Ovary (tissue), 9 donors: ENCODE data around the gene OR52J3. TPM values are rescaled to one million over a fixed set of nuclear protein-coding genes. Genes with fewer than 3 reads are reported as not detected.

Source experiments
- DNase-seq, 5 donors: peaks; one replicate each; pipeline ENCODE4 v3.0.0-alpha.2; 2019 to 2020
- H3K27ac ChIP-seq, 2 donors: fragments of 200-600 bp; one replicate each; pipeline versions ENCODE4 v1.5.1 to v1.8.0; 2019 to 2022
- H3K27me3 ChIP-seq: fragments of 200-600 bp; one replicate; pipeline ENCODE4 v1.8.0; 2022
- H3K36me3 ChIP-seq: fragments of 200-600 bp; sonication (generic); one replicate; pipeline ENCODE4 v1.5.1; 2019
- H3K4me1 ChIP-seq: one replicate; pipeline ENCODE4 v1.8.1; 2013; ENCODE audit warnings: mild to moderate bottlenecking, moderate library complexity; ENCODE audit not compliant: insufficient read depth
- H3K4me3 ChIP-seq: fragments of 200-600 bp; sonication (generic); one replicate; pipeline ENCODE4 v1.5.1; 2017
- H3K9me3 ChIP-seq, 2 donors: fragments of 200-600 bp in 1 of 2; sonication (generic) in 1 of 2; one replicate each; pipeline versions ENCODE4 v1.5.1 to v1.8.1; 2013 to 2019; ENCODE audit warnings: mild to moderate bottlenecking in 1 of 2, moderate library complexity in 1 of 2
- EP300 ChIP-seq: sonication (generic); formaldehyde crosslinking; IDR thresholded peaks from one replicate; pipeline ENCODE4 v1.6.1; 2017; ENCODE audit warnings: antibody characterized with exemption
- POLR2A ChIP-seq: fragments of 450-650 bp; IDR thresholded peaks from one replicate; pipeline ENCODE4 v1.6.1; 2017; ENCODE audit warnings: antibody characterized with exemption, mild to moderate bottlenecking, moderate library complexity
- WGBS, 3 donors: extraction: QIAGEN DNeasy Blood & Tissue Kit in 1 of 3; methylation state at CpG; one replicate each; pipeline versions ENCODE4 v1.1.5 to v1.1.7; 2013 to 2017; 5-methylcytosine and 5-hydroxymethylcytosine counted together
- intact Hi-C, 4 donors: fragments of 100-400 bp; cut with DNase I; formaldehyde crosslinking; loops; one replicate each; pipeline versions ENCODE4 v1.11.0 to v1.15.1; 2022 to 2023
- polyA plus RNA-seq, 2 donors: library from polyadenylated mRNA; stranded (reverse); fragments of 200-250 nt in 1 of 2; fragments of 350-450 nt in 1 of 2; fragmentation: Illumina TruSeq in 1 of 2; extraction: RNeasy Lipid Tissue Mini Kit (QIAGEN cat#74804) in 1 of 2; gene quantifications; one replicate each; pipeline ENCODE4 v1.2.3, GENCODE V29; 2013 to 2014
- total RNA-seq, 7 donors: library from RNA; depleted of rRNA in 2 of 7; stranded (reverse); fragments of >200 nt in 2 of 7; fragmentation: NEBNext Ultra II Directional in 3 of 7; extraction: Animal tissue kit (Norgen Biotek cat#: 25700) in 3 of 7; gene quantifications; one replicate each; pipeline versions ENCODE4 v1.1.0 to v1.2.4, GENCODE V29; 2016 to 2023
- TF ChIP-seq, protein P1 (sequence below), 3 donors: fragments of 450-650 bp in 2 of 3; fragments of 200-600 bp in 1 of 3; IDR thresholded peaks; one replicate each; pipeline versions ENCODE4 v1.5.1 to v1.8.0; 2016 to 2022; ENCODE audit warnings: antibody characterized with exemption in 3 of 3, mild to moderate bottlenecking in 1 of 3
- donor health status: DM: no; HTN: no; CAD: no; lungs with moderate emphysema.
- donor health status: DM: no; HTN: no; CAD: no.
- donor health status: Bipolar disorder and iron deficiency.
- donor health status: DM: yes; HTN: yes; CAD: no.
- donor health status: DM: no; HTN: no; CAD: no.
- donor health status: DM: yes; HTN: yes; CAD: no.

Gene OR52J3
- total and polyA plus RNA-seq, 9 donors: not detected

DNA sequence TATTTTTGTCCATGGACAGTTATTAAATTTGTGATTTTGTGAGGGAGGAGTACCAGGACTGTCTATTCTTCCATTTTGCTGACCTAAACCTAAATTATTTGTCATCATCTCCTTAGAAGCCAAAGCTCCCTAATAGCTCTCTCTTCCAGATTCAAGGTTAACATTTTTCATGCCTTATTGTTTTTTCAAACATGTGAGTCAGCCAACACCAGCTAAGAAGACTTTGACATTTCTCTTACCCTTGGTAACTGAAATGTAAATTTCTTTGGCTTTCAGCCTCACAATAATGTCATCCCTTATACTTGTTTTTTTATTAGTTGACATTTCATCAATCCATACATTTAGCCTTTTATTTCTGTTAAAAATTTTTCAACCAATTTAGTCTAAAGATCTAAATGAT lies 42.2 kb downstream of the OR52J3 start:
- H3K9me3 ChIP-seq: no peaks in the 10 kb centered on the region
- no peaks in the 10 kb centered on the region for H3K27me3 ChIP-seq
- no peaks in the 10 kb centered on the region for H3K4me1 ChIP-seq
- no peak overlapping the region for H3K27ac ChIP-seq
- TF ChIP-seq, protein P1, sequence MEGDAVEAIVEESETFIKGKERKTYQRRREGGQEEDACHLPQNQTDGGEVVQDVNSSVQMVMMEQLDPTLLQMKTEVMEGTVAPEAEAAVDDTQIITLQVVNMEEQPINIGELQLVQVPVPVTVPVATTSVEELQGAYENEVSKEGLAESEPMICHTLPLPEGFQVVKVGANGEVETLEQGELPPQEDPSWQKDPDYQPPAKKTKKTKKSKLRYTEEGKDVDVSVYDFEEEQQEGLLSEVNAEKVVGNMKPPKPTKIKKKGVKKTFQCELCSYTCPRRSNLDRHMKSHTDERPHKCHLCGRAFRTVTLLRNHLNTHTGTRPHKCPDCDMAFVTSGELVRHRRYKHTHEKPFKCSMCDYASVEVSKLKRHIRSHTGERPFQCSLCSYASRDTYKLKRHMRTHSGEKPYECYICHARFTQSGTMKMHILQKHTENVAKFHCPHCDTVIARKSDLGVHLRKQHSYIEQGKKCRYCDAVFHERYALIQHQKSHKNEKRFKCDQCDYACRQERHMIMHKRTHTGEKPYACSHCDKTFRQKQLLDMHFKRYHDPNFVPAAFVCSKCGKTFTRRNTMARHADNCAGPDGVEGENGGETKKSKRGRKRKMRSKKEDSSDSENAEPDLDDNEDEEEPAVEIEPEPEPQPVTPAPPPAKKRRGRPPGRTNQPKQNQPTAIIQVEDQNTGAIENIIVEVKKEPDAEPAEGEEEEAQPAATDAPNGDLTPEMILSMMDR (IDR thresholded peaks at IDR 0.05): no peak
- TF ChIP-seq POLR2A (no peak), EP300 (no peak)
- DNase-seq: no peak
- H3K36me3 ChIP-seq: no peaks in the 10 kb centered on the region
- H3K4me3 ChIP-seq: no peak overlapping the region
- intact Hi-C loops: no loop called here

DNA sequence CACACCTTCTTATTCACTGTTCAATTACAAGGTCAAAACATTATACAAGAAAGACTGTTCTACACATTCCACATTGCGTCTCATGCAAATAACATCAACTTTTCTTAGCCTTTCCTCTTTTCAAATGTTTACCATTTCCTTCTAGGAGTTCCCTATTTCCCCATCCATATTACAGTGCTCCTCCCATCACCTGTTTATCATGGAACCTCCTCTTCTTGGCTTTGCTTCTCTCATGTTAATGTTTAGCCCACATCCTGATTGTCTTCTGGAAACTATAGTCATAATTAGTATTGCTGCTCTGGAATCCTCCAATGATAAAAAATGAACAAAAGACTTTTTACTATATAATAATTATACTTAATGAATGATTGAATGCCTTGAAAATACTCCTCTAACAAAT lies 44.3 kb downstream of the OR52J3 start:
- TF ChIP-seq EP300 (no peak), POLR2A (no peak)
- TF ChIP-seq, protein P1 (IDR thresholded peaks at IDR 0.05): no peak
- 77 to 90% (median 89%) methylated on average over 1 of the region's 1 CpG for whole genome bisulfite sequencing, 3 donors
- Histone ChIP-seq H3K9me3 (no peaks in the 10 kb centered on the region), H3K27ac (no peak overlapping the region), H3K27me3 (no peaks in the 10 kb centered on the region), H3K4me3 (no peak overlapping the region), H3K4me1 (no peaks in the 10 kb centered on the region), H3K36me3 (no peaks in the 10 kb centered on the region)
- intact Hi-C loops: no loop called here
- DNase-seq: no peak

DNA sequence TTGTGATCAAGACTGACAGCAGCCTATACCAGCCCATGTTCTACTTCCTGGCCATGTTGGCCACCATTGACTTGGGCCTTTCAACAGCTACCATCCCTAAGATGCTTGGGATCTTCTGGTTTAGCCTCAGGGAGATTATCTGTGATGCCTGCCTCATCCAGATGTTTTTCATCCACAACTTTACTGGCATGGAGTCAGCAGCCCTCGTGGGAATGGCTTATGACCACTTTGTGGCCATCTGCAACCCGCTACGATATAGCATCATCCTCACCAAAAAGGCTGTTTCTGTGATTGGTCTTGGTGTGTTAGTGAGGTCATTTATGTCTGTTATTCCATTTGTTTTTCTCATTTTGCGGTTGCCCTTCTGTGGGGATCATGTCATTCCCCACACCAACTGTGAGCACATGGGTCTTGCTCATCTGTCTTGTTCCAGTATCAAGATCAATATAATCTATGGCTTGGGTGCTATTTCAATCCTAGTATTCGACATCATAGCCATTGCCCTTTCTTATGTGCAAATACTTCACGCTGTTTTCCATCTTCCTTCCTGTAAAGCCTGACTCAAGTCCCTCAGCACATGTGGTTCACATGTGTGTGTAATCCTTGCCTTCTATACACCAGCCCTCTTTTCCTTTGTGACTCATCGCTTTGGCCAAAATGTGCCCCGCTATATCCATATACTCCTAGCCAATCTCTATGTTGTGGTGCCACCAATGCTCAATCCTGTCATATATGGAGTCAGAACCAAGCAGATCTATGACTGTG lies 46.7 kb downstream of the OR52J3 start:
- no peak overlapping the region for H3K27ac ChIP-seq
- DNase-seq: no peak
- TF ChIP-seq, protein P1 (IDR thresholded peaks at IDR 0.05): no peak
- TF ChIP-seq POLR2A (no peak), EP300 (no peak)
- intact Hi-C loops: no loop called here
- H3K36me3 ChIP-seq: no peaks in the 10 kb centered on the region
- H3K4me3 ChIP-seq: no peak overlapping the region
- 81 to 83% (median 82%) methylated on average over 8 of the region's 8 CpGs for WGBS, 3 donors
- no peaks in the 10 kb centered on the region for H3K9me3 ChIP-seq
- no peaks in the 10 kb centered on the region for H3K4me1 ChIP-seq
- H3K27me3 ChIP-seq: no peaks in the 10 kb centered on the region

DNA sequence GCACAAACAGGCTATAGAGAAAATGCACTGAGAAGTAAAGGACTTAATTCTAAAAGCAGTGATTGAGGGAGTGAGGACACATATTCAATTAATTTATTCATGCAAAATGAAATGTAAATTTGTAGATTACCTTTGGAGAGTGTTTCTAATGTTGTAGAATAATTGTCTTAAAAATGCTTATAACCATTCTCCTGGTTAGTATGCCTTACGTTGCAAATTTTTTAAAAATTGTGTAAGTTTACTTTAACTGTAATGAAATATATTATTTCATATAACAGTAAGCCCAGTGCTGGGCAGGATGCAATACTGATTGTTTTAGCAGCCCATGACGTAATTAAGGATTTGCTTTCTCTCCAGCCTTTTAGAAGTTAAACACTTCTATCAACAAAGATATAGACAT lies 49.7 kb downstream of the OR52J3 start:
- WGBS, 3 donors: 61 to 79% (median 70%) methylated on average over 2 of the region's 2 CpGs
- DNase-seq: no peak
- no peak for TF ChIP-seq EP300
- TF ChIP-seq POLR2A: no peak
- TF ChIP-seq, protein P1 (IDR thresholded peaks at IDR 0.05): no peak
- intact Hi-C loops: no loop called here
- no peaks in the 10 kb centered on the region for H3K36me3 ChIP-seq
- H3K9me3 ChIP-seq: no peaks in the 10 kb centered on the region
- no peak overlapping the region for H3K27ac ChIP-seq
- no peak overlapping the region for H3K4me3 ChIP-seq
- H3K4me1 ChIP-seq: no peaks in the 10 kb centered on the region
- no peaks in the 10 kb centered on the region for H3K27me3 ChIP-seq

Other genes with a start within 250 kb of the OR52J3 start
- gene OR52R1, start 242.1 kb upstream of the OR52J3 start, total RNA-seq: not detected
- gene OR52R1, start 242.1 kb upstream of the OR52J3 start, polyA plus RNA-seq: not detected
- gene OR51F2, start 225.2 kb upstream of the OR52J3 start, total RNA-seq: not detected
- gene OR51F2, start 225.2 kb upstream of the OR52J3 start, polyA plus RNA-seq: not detected
- not detected for gene OR51S1, start 197.3 kb upstream of the OR52J3 start, total RNA-seq
- not detected for gene OR51S1, start 197.3 kb upstream of the OR52J3 start, polyA plus RNA-seq
- gene OR51T1, start 164.6 kb upstream of the OR52J3 start, total RNA-seq: not detected
- not detected for gene OR51T1, start 164.6 kb upstream of the OR52J3 start, polyA plus RNA-seq
- not detected for gene OR51A7, start 142.7 kb upstream of the OR52J3 start, total RNA-seq
- not detected for gene OR51A7, start 142.7 kb upstream of the OR52J3 start, polyA plus RNA-seq
- gene OR51G2, start 127.2 kb upstream of the OR52J3 start, total RNA-seq: not detected
- gene OR51G2, start 127.2 kb upstream of the OR52J3 start, polyA plus RNA-seq: not detected
- gene OR51G1, start 122.2 kb upstream of the OR52J3 start, total RNA-seq: not detected
- gene OR51G1, start 122.2 kb upstream of the OR52J3 start, polyA plus RNA-seq: not detected
- not detected for gene OR51A4, start 98.9 kb upstream of the OR52J3 start, total RNA-seq
- gene OR51A4, start 98.9 kb upstream of the OR52J3 start, polyA plus RNA-seq: not detected
- not detected for gene OR51A2, start 90.8 kb upstream of the OR52J3 start, total RNA-seq
- gene OR51A2, start 90.8 kb upstream of the OR52J3 start, polyA plus RNA-seq: not detected
- not detected for gene OR51L1, start 51.7 kb upstream of the OR52J3 start, total RNA-seq
- not detected for gene OR51L1, start 51.7 kb upstream of the OR52J3 start, polyA plus RNA-seq
- not detected for gene OR52E2, start 13.1 kb downstream of the OR52J3 start, total RNA-seq
- gene OR52E2, start 13.1 kb downstream of the OR52J3 start, polyA plus RNA-seq: not detected
- not detected for gene OR52E1, start 23.0 kb downstream of the OR52J3 start, total RNA-seq
- gene OR52E1, start 23.0 kb downstream of the OR52J3 start, polyA plus RNA-seq: not detected
- gene OR52A5, start 91.8 kb downstream of the OR52J3 start, total RNA-seq: not detected
- gene OR52A5, start 91.8 kb downstream of the OR52J3 start, polyA plus RNA-seq: not detected
- gene OR52A1, start 108.2 kb downstream of the OR52J3 start, total RNA-seq: under 1 TPM in 1 of 7 donors, not detected in 6; 0.02 TPM
- gene OR52A1, start 108.2 kb downstream of the OR52J3 start, polyA plus RNA-seq: not detected
- not detected for gene OR51V1, start 154.2 kb downstream of the OR52J3 start, total RNA-seq
- not detected for gene OR51V1, start 154.2 kb downstream of the OR52J3 start, polyA plus RNA-seq
- gene HBB, start 180.5 kb downstream of the OR52J3 start, total RNA-seq: 100 to 1,000 TPM in 4 of 7 donors, 10 to 100 TPM in 2, 1 to 10 TPM in 1; 9.1 to 393 (median 118) TPM
- 100 to 1,000 TPM in 1 of 2 donors, 10 to 100 TPM in 1; 24.7 to 211 TPM for gene HBB, start 180.5 kb downstream of the OR52J3 start, polyA plus RNA-seq
- gene HBD, start 188.0 kb downstream of the OR52J3 start, total RNA-seq: 1 to 10 TPM in 2 of 7 donors, not detected in 5; 2.4 to 3.2 TPM
- not detected for gene HBD, start 188.0 kb downstream of the OR52J3 start, polyA plus RNA-seq
- gene HBG1, start 203.3 kb downstream of the OR52J3 start, total RNA-seq: 1 to 10 TPM in 1 of 7 donors, not detected in 6; 3.7 TPM
- not detected for gene HBG1, start 203.3 kb downstream of the OR52J3 start, polyA plus RNA-seq
- 1 to 10 TPM in 2 of 7 donors, under 1 TPM in 3, not detected in 2; 0.37 to 9.7 (median 0.53) TPM for gene HBG2, start 208.3 kb downstream of the OR52J3 start, total RNA-seq
- under 1 TPM in 1 of 2 donors, not detected in 1; 0.73 TPM for gene HBG2, start 208.3 kb downstream of the OR52J3 start, polyA plus RNA-seq
- 1 to 10 TPM in 1 of 7 donors, under 1 TPM in 2, not detected in 4; 0.61 to 2.2 (median 0.63) TPM for gene HBE1, start 223.4 kb downstream of the OR52J3 start, total RNA-seq
- gene HBE1, start 223.4 kb downstream of the OR52J3 start, polyA plus RNA-seq: under 1 TPM in 1 of 2 donors, not detected in 1; 0.38 TPM